GM13976 (cell line): ENCODE results near the gene CD40LG.

Experiments
- DNase-seq: peaks from one replicate; pipeline ENCODE4 v3.0.0; 2012; ENCODE audit warnings: low spot score
- in situ Hi-C: fragments of 300-500 bp; cut with MboI; formaldehyde crosslinking; loops from one replicate; pipeline ENCODE4 v1.12.0; 2022; ENCODE audit warnings: low sequenced_read_pairs, mixed read lengths, inconsistent platforms; ENCODE audit not compliant: unreplicated experiment
- TF ChIP-seq, protein P1 (sequence below): IDR thresholded peaks from 2 replicates; pipeline ENCODE4 v1.5.1; 2012; ENCODE audit warnings: borderline replicate concordance, mild to moderate bottlenecking; ENCODE audit not compliant: insufficient read depth; ENCODE audit errors: extremely low read depth, missing control alignments, control extremely low read depth

CD40LG gene

DNA sequence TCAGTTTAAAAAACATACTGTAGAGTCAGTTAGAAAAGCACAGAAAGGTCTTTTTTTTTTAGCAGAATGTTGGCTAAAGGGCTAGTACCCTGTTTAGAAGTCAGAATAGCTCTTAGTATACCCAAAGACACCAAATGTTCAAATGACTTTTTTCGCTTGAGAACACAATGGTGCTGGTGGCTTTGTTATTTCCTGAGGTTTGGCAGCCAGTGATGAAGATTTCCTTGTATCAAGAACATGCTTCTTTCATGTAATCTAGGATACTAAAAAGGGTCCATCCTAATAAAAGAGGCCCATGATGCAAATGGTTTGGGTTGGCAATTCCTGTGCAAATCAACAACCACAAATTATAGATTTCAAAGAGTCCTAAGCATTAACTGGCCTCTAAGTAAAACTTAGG, 21.1 kb upstream of the CD40LG start:
- no peak for DNase-seq
- TF ChIP-seq, protein P1, sequence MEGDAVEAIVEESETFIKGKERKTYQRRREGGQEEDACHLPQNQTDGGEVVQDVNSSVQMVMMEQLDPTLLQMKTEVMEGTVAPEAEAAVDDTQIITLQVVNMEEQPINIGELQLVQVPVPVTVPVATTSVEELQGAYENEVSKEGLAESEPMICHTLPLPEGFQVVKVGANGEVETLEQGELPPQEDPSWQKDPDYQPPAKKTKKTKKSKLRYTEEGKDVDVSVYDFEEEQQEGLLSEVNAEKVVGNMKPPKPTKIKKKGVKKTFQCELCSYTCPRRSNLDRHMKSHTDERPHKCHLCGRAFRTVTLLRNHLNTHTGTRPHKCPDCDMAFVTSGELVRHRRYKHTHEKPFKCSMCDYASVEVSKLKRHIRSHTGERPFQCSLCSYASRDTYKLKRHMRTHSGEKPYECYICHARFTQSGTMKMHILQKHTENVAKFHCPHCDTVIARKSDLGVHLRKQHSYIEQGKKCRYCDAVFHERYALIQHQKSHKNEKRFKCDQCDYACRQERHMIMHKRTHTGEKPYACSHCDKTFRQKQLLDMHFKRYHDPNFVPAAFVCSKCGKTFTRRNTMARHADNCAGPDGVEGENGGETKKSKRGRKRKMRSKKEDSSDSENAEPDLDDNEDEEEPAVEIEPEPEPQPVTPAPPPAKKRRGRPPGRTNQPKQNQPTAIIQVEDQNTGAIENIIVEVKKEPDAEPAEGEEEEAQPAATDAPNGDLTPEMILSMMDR = no peak
- in situ Hi-C loops = no loop called here

DNA sequence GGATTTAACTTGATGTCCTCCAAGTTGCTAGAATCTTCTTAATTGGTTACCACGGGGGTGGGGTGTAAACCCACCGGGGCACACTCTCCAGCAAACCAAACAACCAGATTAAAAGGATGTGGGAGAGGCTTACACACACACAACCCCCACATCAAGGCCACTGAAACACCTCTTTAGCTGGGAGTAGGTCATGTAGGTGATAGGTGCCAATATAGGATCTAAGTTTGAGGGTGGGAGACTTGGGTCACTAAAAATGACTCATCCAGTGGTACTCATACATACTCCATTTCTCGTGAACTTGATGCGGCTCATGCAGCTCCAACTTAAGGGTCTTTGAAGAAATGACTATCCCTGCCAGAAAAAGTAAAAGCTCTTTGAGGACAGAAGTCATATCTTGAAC, 20.5 kb upstream of the CD40LG start:
- no peak for DNase-seq
- TF ChIP-seq, protein P1 = no peak
- in situ Hi-C loops = no loop called here

DNA sequence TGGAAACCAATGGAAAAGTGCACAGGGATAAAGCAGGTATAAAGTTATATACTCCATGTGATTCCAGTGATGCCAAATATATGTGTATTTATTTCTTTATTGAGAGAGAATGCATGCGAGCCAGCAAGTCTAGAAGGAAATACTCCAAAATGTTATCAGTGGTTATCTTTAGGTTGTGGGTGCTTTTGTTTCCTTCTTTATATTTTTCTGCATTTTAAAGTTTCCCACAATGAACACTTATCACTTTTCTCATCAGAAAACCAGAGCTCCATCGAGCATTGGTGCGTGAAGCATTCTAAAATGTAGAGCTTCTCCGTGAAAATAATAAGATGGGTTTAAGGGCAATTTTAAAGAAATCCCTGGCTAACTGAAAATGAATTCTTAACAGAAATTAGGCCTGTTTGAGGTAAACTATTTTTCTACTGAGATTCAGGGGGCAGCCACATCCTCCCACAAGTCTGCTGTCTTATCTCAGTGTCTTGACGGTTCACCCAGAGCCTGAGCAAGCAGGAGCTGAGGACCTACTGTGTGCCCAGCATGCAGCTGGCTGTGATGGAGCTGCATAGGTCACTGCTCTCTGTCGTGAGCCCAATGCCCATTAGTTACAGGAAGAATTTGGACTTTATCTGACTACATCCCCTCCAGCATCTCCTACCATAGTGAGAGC, 18.7 kb upstream of the CD40LG start:
- DNase-seq = no peak
- in situ Hi-C loops = no loop called here
- TF ChIP-seq, protein P1 = no peak

DNA sequence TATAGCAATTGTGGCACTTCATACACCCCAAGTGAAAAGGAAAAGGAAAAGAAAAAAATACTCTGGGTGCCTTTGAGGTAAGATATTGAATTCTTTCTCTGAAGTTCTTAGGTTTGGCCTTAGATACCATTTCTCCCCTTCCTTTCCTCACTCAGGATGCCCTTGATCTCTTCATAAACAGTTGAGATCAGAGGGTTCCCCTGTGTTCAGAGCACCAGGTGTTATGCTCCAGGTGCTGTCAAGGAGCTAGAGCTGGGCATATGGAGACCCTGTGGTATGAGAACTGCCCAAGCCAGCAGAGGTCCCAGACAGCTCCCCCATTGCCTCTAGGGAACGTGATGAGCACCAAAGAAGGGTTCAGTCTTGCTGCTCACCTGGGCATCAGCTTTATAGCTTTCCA, 17.1 kb upstream of the CD40LG start:
- TF ChIP-seq, protein P1 = no peak
- in situ Hi-C loops = no loop called here
- no peak for DNase-seq

DNA sequence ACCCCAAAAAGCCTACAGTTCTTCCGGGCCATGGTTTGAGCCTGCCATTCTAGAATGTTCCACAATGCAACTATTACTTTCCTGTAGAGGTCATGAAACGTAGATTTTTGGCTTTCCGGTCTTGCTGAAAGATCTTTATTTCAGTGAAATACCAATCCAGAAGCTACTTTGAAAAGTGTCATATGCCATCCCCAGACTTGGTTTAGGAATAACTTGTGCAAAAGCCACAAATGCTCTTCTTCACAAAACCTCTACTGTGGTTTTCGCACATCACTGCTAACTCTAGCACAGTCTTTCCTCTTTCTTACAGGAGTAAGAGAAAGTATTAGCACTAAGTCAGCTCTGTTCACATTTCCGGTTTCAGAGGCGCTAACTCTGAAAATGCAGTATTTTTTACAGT, 12.7 kb upstream of the CD40LG start:
- in situ Hi-C loops = no loop called here
- TF ChIP-seq, protein P1 = no peak
- no peak for DNase-seq

DNA sequence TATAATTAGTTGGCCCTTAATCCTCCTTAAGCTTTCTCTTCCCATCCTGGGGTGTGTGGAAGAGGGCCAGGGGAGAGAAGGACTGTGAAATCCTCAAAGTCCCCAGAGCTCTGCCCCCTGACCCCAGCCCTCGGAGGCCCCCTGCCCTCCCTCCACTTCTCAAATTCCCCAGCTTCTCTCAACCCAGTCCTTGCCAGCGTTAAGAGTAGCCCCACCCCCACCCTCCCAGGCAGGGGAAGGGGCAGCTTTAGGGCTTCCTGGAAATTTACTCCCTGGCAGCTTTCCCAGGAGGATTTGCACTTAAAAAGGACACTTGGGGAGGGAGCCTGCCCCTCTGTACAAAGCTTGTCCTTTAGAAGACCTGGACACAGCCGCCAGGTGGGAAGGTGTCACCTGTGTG, 11.8 kb upstream of the CD40LG start:
- TF ChIP-seq, protein P1 = no peak
- DNase-seq = no peak
- in situ Hi-C loops = no loop called here
